Thymus (tissue), 14 donors: Measurements from ENCODE around the gene OSBP. TPM values are rescaled to one million over a fixed set of nuclear protein-coding genes. Genes with fewer than 3 reads are reported as not detected.

Source experiments
- DNase-seq, 9 donors: peaks; one replicate each; pipeline ENCODE4 v3.0.0-alpha.2; 2013; ENCODE audit warnings: low spot score in 9 of 9, low read depth in 6 of 9, missing footprints in 1 of 9
- H3K27ac ChIP-seq, 2 donors: one replicate each; pipeline ENCODE4 v1.5.1; 2013; ENCODE audit warnings: control low read depth in 1 of 2, low read depth in 1 of 2, low read length in 1 of 2, mild to moderate bottlenecking in 1 of 2, moderate library complexity in 1 of 2
- H3K27me3 ChIP-seq, 2 donors: one replicate each; pipeline ENCODE4 v1.5.1; 2013; ENCODE audit warnings: low read length in 1 of 2; ENCODE audit not compliant: control insufficient read depth in 2 of 2, insufficient read depth in 1 of 2
- H3K36me3 ChIP-seq, 2 donors: one replicate each; pipeline ENCODE4 v1.5.1; 2013; ENCODE audit warnings: low read length in 1 of 2, mild to moderate bottlenecking in 1 of 2, moderate library complexity in 1 of 2; ENCODE audit not compliant: control insufficient read depth in 2 of 2, insufficient read depth in 2 of 2
- H3K4me1 ChIP-seq, 2 donors: one replicate each; pipeline ENCODE4 v1.5.1; 2013; ENCODE audit warnings: low read length in 2 of 2; ENCODE audit not compliant: control insufficient read depth in 2 of 2, insufficient read depth in 2 of 2
- H3K4me3 ChIP-seq, 2 donors: one replicate each; pipeline ENCODE4 v1.5.1; 2013; ENCODE audit warnings: low read length in 2 of 2, control low read depth in 1 of 2, mild to moderate bottlenecking in 1 of 2
- H3K9me3 ChIP-seq, 2 donors: one replicate each; pipeline ENCODE4 v1.5.1; 2013; ENCODE audit warnings: low read length in 1 of 2, mild to moderate bottlenecking in 1 of 2; ENCODE audit not compliant: control insufficient read depth in 2 of 2, insufficient read depth in 1 of 2
- WGBS: extraction: QIAGEN DNeasy Blood & Tissue Kit; methylation state at CpG from one replicate; pipeline ENCODE4 v1.1.7; 2013; 5-methylcytosine and 5-hydroxymethylcytosine counted together
- long read RNA-seq, 10 donors: transcript quantifications; one replicate each; lab custom pipeline, GENCODE V29; 2026
- polyA plus RNA-seq: library from polyadenylated mRNA; stranded (reverse); fragments of 200-250 nt; gene quantifications from one replicate; pipeline ENCODE4 v1.2.3, GENCODE V29; 2013
- total RNA-seq: library from RNA; stranded (reverse); fragments of 120-200 nt; gene quantifications from one replicate; pipeline ENCODE4 v1.2.4, GENCODE V29; 2013
- donor health status: healthy.

The OSBP gene
- 17.5 TPM for total RNA-seq
- 21.5 TPM for polyA plus RNA-seq
- long read RNA-seq, donor 1, full-length matches to known transcripts, result 1 of 1 reads
- long read RNA-seq, donor 1, partial matches to known transcripts, result 0 of 1 reads
- long read RNA-seq, donor 1, other reads (novel, unspliced or antisense), result 0 of 1 reads
- long read RNA-seq, donor 2, result 0 reads
- long read RNA-seq, donor 3, full-length matches to known transcripts, result 11 of 11 reads
- long read RNA-seq, donor 3, partial matches to known transcripts, result 0 of 11 reads
- long read RNA-seq, donor 3, other reads (novel, unspliced or antisense), result 0 of 11 reads
- long read RNA-seq, donor 4, full-length matches to known transcripts, result 5 of 5 reads
- long read RNA-seq, donor 4, partial matches to known transcripts, result 0 of 5 reads
- long read RNA-seq, donor 4, other reads (novel, unspliced or antisense), result 0 of 5 reads
- long read RNA-seq, donor 5, full-length matches to known transcripts, result 7 of 36 reads
- long read RNA-seq, donor 5, partial matches to known transcripts, result 29 of 36 reads
- long read RNA-seq, donor 5, other reads (novel, unspliced or antisense), result 0 of 36 reads
- long read RNA-seq, donor 6, full-length matches to known transcripts, result 2 of 2 reads
- long read RNA-seq, donor 6, partial matches to known transcripts, result 0 of 2 reads
- long read RNA-seq, donor 6, other reads (novel, unspliced or antisense), result 0 of 2 reads
- long read RNA-seq, donor 7, full-length matches to known transcripts, result 9 of 9 reads
- long read RNA-seq, donor 7, partial matches to known transcripts, result 0 of 9 reads
- long read RNA-seq, donor 7, other reads (novel, unspliced or antisense), result 0 of 9 reads
- long read RNA-seq, donor 8, full-length matches to known transcripts, result 2 of 2 reads
- long read RNA-seq, donor 8, partial matches to known transcripts, result 0 of 2 reads
- long read RNA-seq, donor 8, other reads (novel, unspliced or antisense), result 0 of 2 reads
- long read RNA-seq, donor 9, full-length matches to known transcripts, result 4 of 4 reads
- long read RNA-seq, donor 9, partial matches to known transcripts, result 0 of 4 reads
- long read RNA-seq, donor 9, other reads (novel, unspliced or antisense), result 0 of 4 reads
- long read RNA-seq, donor 10, full-length matches to known transcripts, result 1 of 1 reads
- long read RNA-seq, donor 10, partial matches to known transcripts, result 0 of 1 reads
- long read RNA-seq, donor 10, other reads (novel, unspliced or antisense), result 0 of 1 reads

- no peaks in the 10 kb centered on the region for H3K36me3 ChIP-seq
- DNase-seq, result peak; percentile 99 to 100 (median 100)
- peaks cover 12 to 14% of the 10 kb centered on the region in 2 donors for H3K4me1 ChIP-seq
- no peaks in the 10 kb centered on the region for H3K27me3 ChIP-seq
- H3K9me3 ChIP-seq, result no peaks in the 10 kb centered on the region
- H3K4me3 ChIP-seq, result peak within 1 kb of the TSS; percentile 77 to 92
- WGBS, result under 1% methylated on average over 55 of the region's 55 CpGs
- peak within 1 kb of the TSS; percentile 94 to 97 for H3K27ac ChIP-seq
Observed at GRCh38 chr11:59615637-59616395, at the start of gene OSBP. Gene OSBP, minus strand, starts transcription at chr11:59615774. Its CDS starts 110 bp downstream, at chr11:59615664.

GRCh38 chr11:59660621-59661020, 45.0 kb upstream of the OSBP start:
- Histone ChIP-seq H3K36me3 (peaks cover 44 to 80% of the 10 kb centered on the region in 2 donors), H3K9me3 (no peaks in the 10 kb centered on the region), H3K4me3 (no peak overlapping the region), H3K27me3 (no peaks in the 10 kb centered on the region), H3K4me1 (no peaks in the 10 kb centered on the region), H3K27ac (no peak overlapping the region)
- WGBS, result 97% methylated on average over 1 of the region's 1 CpG
- no peak for DNase-seq

GRCh38 chr11:59659981-59660380, 44.4 kb upstream of the OSBP start:
- no peak overlapping the region for H3K4me3 ChIP-seq
- no peak overlapping the region for H3K27ac ChIP-seq
- H3K9me3 ChIP-seq, result no peaks in the 10 kb centered on the region
- peaks cover 45 to 81% of the 10 kb centered on the region in 2 donors for H3K36me3 ChIP-seq
- 94% methylated on average over 2 of the region's 2 CpGs for WGBS
- H3K4me1 ChIP-seq, result no peaks in the 10 kb centered on the region
- no peak for DNase-seq
- no peaks in the 10 kb centered on the region for H3K27me3 ChIP-seq

- Histone ChIP-seq H3K36me3 (peaks cover 54 to 79% of the 10 kb centered on the region in 2 donors), H3K27me3 (no peaks in the 10 kb centered on the region), H3K9me3 (no peaks in the 10 kb centered on the region), H3K4me1 (no peaks in the 10 kb centered on the region), H3K27ac (no peak overlapping the region), H3K4me3 (no peak overlapping the region)
- DNase-seq, result no peak
- 98% methylated on average over 5 of the region's 5 CpGs for WGBS
Observed at GRCh38 chr11:59658036-59658435, 42.5 kb upstream of the OSBP start.

- Histone ChIP-seq H3K27ac (no peak overlapping the region), H3K9me3 (no peaks in the 10 kb centered on the region), H3K27me3 (no peaks in the 10 kb centered on the region), H3K4me1 (no peaks in the 10 kb centered on the region), H3K36me3 (peaks cover 63 to 87% of the 10 kb centered on the region in 2 donors), H3K4me3 (no peak overlapping the region)
- no peak for DNase-seq
- 95% methylated on average over 4 of the region's 4 CpGs for WGBS
Observed at GRCh38 chr11:59654893-59655292, 39.3 kb upstream of the OSBP start.

- no peaks in the 10 kb centered on the region for H3K27me3 ChIP-seq
- H3K36me3 ChIP-seq, result peaks cover 38 to 83% of the 10 kb centered on the region in 2 donors
- H3K27ac ChIP-seq, result no peak overlapping the region
- H3K4me1 ChIP-seq, result no peaks in the 10 kb centered on the region
- no peak overlapping the region for H3K4me3 ChIP-seq
- no peaks in the 10 kb centered on the region for H3K9me3 ChIP-seq
- WGBS, result 97% methylated on average over 3 of the region's 3 CpGs
- no peak for DNase-seq
Observed at GRCh38 chr11:59647245-59647980, 31.8 kb upstream of the OSBP start.

- DNase-seq, result no peak
- no peak overlapping the region for H3K27ac ChIP-seq
Observed at GRCh38 chr11:59644528-59644927, 29.0 kb upstream of the OSBP start.

GRCh38 chr11:59643390-59643789, 27.8 kb upstream of the OSBP start:
- H3K27ac ChIP-seq, result no peak overlapping the region
- H3K9me3 ChIP-seq, result no peaks in the 10 kb centered on the region
- H3K27me3 ChIP-seq, result no peaks in the 10 kb centered on the region
- H3K4me1 ChIP-seq, result no peaks in the 10 kb centered on the region
- H3K4me3 ChIP-seq, result no peak overlapping the region
- WGBS, result 99% methylated on average over 3 of the region's 3 CpGs
- H3K36me3 ChIP-seq, result peaks cover 51 to 76% of the 10 kb centered on the region in 2 donors
- DNase-seq, result no peak

More at GRCh38 chr11:59644528-59644927, 29.0 kb upstream of the OSBP start:
- WGBS, result 98% methylated on average over 3 of the region's 3 CpGs
- H3K36me3 ChIP-seq, result peaks cover 45 to 75% of the 10 kb centered on the region in 2 donors
- H3K4me1 ChIP-seq, result no peaks in the 10 kb centered on the region
- H3K4me3 ChIP-seq, result no peak overlapping the region
- H3K9me3 ChIP-seq, result no peaks in the 10 kb centered on the region
- H3K27me3 ChIP-seq, result no peaks in the 10 kb centered on the region
